Liver (tissue), 9 donors: ENCODE measurements around the gene BIRC6. TPM values are rescaled to one million over a fixed set of nuclear protein-coding genes. Genes with fewer than 3 reads are reported as not detected.

Experiments used
- DNase-seq: peaks from one replicate; pipeline ENCODE4 v3.0.0-alpha.2; 2017; ENCODE audit warnings: low spot score
- H3K27ac ChIP-seq, 2 donors: one replicate each; pipeline ENCODE4 v1.7.0; 2013; ENCODE audit warnings: inconsistent platforms in 2 of 2, low read length in 2 of 2, control low read depth in 1 of 2, low read depth in 1 of 2, mild to moderate bottlenecking in 1 of 2
- H3K27me3 ChIP-seq, 4 donors: one replicate each; pipeline versions ENCODE4 v1.6.1 to v1.7.0; 2013; ENCODE audit warnings: low read length in 3 of 4, inconsistent platforms in 1 of 4, mild to moderate bottlenecking in 1 of 4, moderate library complexity in 1 of 4; ENCODE audit not compliant: control insufficient read depth in 4 of 4, insufficient read depth in 4 of 4
- H3K36me3 ChIP-seq, 4 donors: one replicate each; pipeline versions ENCODE4 v1.6.1 to v1.7.0; 2013; ENCODE audit warnings: low read length in 3 of 4, mild to moderate bottlenecking in 3 of 4, low read depth in 1 of 4, moderate library complexity in 1 of 4; ENCODE audit not compliant: control insufficient read depth in 4 of 4, insufficient read depth in 3 of 4
- H3K4me1 ChIP-seq, 4 donors: one replicate each; pipeline versions ENCODE4 v1.6.1 to v1.7.0; 2013; ENCODE audit warnings: low read length in 3 of 4, mild to moderate bottlenecking in 3 of 4, moderate library complexity in 1 of 4; ENCODE audit not compliant: control insufficient read depth in 4 of 4, insufficient read depth in 4 of 4
- H3K4me3 ChIP-seq, 3 donors: one replicate each; pipeline versions ENCODE4 v1.6.1 to v1.7.0; 2013; ENCODE audit warnings: low read length in 3 of 3, control low read depth in 1 of 3, low read depth in 1 of 3, mild to moderate bottlenecking in 1 of 3
- H3K9ac ChIP-seq, 2 donors: one replicate each; pipeline ENCODE4 v1.7.0; 2013; ENCODE audit warnings: low read length in 2 of 2, mild to moderate bottlenecking in 2 of 2, moderate library complexity in 2 of 2, control low read depth in 1 of 2, low read depth in 1 of 2
- H3K9me3 ChIP-seq, 4 donors: one replicate each; pipeline versions ENCODE4 v1.6.1 to v1.7.0; 2013; ENCODE audit warnings: low read length in 3 of 4; ENCODE audit not compliant: control insufficient read depth in 4 of 4
- ATF3 ChIP-seq: IDR thresholded peaks from 2 replicates; pipeline ENCODE4 v1.6.1; 2016; ENCODE audit warnings: antibody characterized with exemption
- CTCF ChIP-seq: fragments of 150-350 bp; IDR thresholded peaks from 2 replicates; pipeline ENCODE4 v1.5.1; 2017; ENCODE audit warnings: improper control_type of control experiment, low read depth, low read length; ENCODE audit not compliant: missing input control
- EGR1 ChIP-seq, 2 donors: IDR thresholded peaks; 2 replicates each; pipeline ENCODE4 v1.6.1; 2016 to 2018; ENCODE audit warnings: antibody characterized with exemption in 2 of 2, low read depth in 2 of 2
- FOXA1 ChIP-seq: IDR thresholded peaks from 2 replicates; pipeline ENCODE4 v1.6.1; 2016; ENCODE audit warnings: antibody characterized with exemption
- FOXA2 ChIP-seq: IDR thresholded peaks from 2 replicates; pipeline ENCODE4 v1.6.1; 2016; ENCODE audit warnings: antibody characterized with exemption
- GABPA ChIP-seq, 2 donors: IDR thresholded peaks in 1 of 2; conservative IDR thresholded peaks in 1 of 2; 2 replicates each; pipeline ENCODE4 v1.6.1; 2016; ENCODE audit warnings: antibody characterized with exemption in 2 of 2, mild to moderate bottlenecking in 1 of 2, moderate library complexity in 1 of 2
- HNF4A ChIP-seq, 2 donors: conservative IDR thresholded peaks; 2 replicates each; pipeline ENCODE4 v1.6.1; 2016; ENCODE audit warnings: antibody characterized with exemption in 2 of 2, mild to moderate bottlenecking in 2 of 2
- HNF4G ChIP-seq: IDR thresholded peaks from 2 replicates; pipeline ENCODE4 v1.6.1; 2016; ENCODE audit warnings: antibody characterized with exemption
- JUND ChIP-seq, 2 donors: IDR thresholded peaks; 2 replicates each; pipeline ENCODE4 v1.6.1; 2016; ENCODE audit warnings: antibody characterized with exemption in 2 of 2
- NR2F2 ChIP-seq: IDR thresholded peaks from 2 replicates; pipeline ENCODE4 v1.6.1; 2016; ENCODE audit warnings: antibody characterized with exemption
- RAD21 ChIP-seq, 2 donors: IDR thresholded peaks; 2 replicates each; pipeline ENCODE4 v1.6.1; 2016; ENCODE audit warnings: antibody characterized with exemption in 2 of 2, mild to moderate bottlenecking in 2 of 2
- REST ChIP-seq: IDR thresholded peaks from 2 replicates; pipeline ENCODE4 v1.6.1; 2016; ENCODE audit warnings: antibody characterized with exemption, mild to moderate bottlenecking
- RXRA ChIP-seq, 2 donors: IDR thresholded peaks; 2 replicates each; pipeline ENCODE4 v1.6.1; 2017 to 2018; ENCODE audit warnings: antibody characterized with exemption in 2 of 2, mild to moderate bottlenecking in 1 of 2
- SP1 ChIP-seq: IDR thresholded peaks from 2 replicates; pipeline ENCODE4 v1.6.1; 2018; ENCODE audit warnings: antibody characterized with exemption, mild to moderate bottlenecking
- TAF1 ChIP-seq: conservative IDR thresholded peaks from 2 replicates; pipeline ENCODE4 v1.6.1; 2016; ENCODE audit warnings: antibody characterized with exemption, mild to moderate bottlenecking
- YY1 ChIP-seq: IDR thresholded peaks from 2 replicates; pipeline ENCODE4 v1.6.1; 2016; ENCODE audit warnings: antibody characterized with exemption, mild to moderate bottlenecking
- WGBS: extraction: QIAGEN DNeasy Blood & Tissue Kit; methylation state at CpG from one replicate; pipeline ENCODE4 v1.1.7; 2013; 5-methylcytosine and 5-hydroxymethylcytosine counted together
- polyA plus RNA-seq, 2 donors: library from polyadenylated mRNA; stranded (reverse) in 1 of 2; unstranded in 1 of 2; fragments of 200-250 nt in 1 of 2; fragments of >200 nt in 1 of 2; fragmentation: Nextera tagmentation in 1 of 2; extraction: Ambion mirVana in 1 of 2; gene quantifications; one replicate each; pipeline versions ENCODE4 v1.2.1 to v1.2.3, GENCODE V29; 2013 to 2015
- total RNA-seq, 2 donors: library from RNA; depleted of rRNA; stranded (reverse); fragments of >200 nt; gene quantifications; one replicate each; pipeline ENCODE4 v1.2.3, GENCODE V29; 2014
- TF ChIP-seq, protein P1 (sequence below): IDR thresholded peaks from 2 replicates; pipeline ENCODE4 v1.6.1; 2016; ENCODE audit warnings: antibody characterized with exemption
- TF ChIP-seq, protein P2 (sequence below): IDR thresholded peaks from 2 replicates; pipeline ENCODE4 v1.6.1; 2016; ENCODE audit warnings: antibody characterized with exemption
- donor health status: healthy.
- donor health status: healthy.
- donor health status: healthy.
- donor health status: healthy.
- donor health status: healthy.

Gene BIRC6
- total and polyA plus RNA-seq, 4 donors: 11.1 to 171 (median 45.2) TPM

GRCh38 chr2:32572737-32573136 is 215.9 kb downstream of the BIRC6 start:
- 92% methylated on average over 2 of the region's 2 CpGs for WGBS
- TF ChIP-seq ATF3: no peak
- TF ChIP-seq TAF1: no peak
- TF ChIP-seq NR2F2: no peak
- TF ChIP-seq GABPA (IDR thresholded peaks at IDR 0.05 in 1 of 2, conservative IDR thresholded peaks at IDR 0.05 in 1 of 2): no peak
- TF ChIP-seq HNF4A (conservative IDR thresholded peaks at IDR 0.05): no peak
- no peak for TF ChIP-seq FOXA1
- Histone ChIP-seq H3K9ac (no peak overlapping the region), H3K27me3 (no peaks in the 10 kb centered on the region), H3K4me3 (no peak overlapping the region), H3K9me3 (no peaks in the 10 kb centered on the region), H3K27ac (no peak overlapping the region), H3K4me1 (no peaks in the 10 kb centered on the region), H3K36me3 (peaks cover 3 to 16% (median 11%) of the 10 kb centered on the region in 4 donors)
- no peak for DNase-seq

DNA sequence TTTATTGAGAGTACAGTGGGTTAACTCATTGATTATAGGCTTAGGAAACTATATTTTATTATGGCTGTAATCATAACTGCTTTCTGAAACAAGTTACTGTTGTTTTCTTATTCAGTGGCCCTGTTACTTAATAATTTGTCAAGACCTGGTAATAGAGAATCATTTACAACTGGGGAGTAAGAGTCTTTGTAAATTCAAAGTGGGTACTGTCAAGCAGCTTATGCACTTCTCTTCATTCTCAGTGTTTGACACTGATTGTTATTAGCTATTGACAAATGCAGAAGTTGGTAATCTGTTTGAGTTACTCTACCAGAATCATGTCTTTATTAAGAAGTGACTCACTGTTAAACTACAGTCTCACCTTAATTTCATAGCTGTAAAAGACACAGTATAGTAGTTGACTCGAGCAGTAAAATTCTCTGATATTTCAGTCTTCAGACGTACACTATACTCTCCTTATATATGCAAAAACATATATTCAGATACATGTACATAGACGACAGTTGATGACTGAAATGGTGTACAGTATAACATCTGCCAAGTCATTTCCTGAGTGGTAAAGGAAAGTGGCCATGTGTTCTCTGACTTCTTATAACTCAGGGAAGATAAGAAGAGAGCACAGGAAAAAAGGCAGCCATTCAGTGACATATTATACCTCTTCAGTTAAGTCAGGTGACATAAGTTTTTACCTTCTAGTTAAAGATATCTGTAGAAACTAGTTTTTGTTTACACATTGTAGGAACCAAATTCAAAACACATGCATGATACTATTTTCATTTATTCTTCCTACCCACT is 235.0 kb downstream of the BIRC6 start:
- Histone ChIP-seq H3K27me3 (no peaks in the 10 kb centered on the region), H3K27ac (no peak overlapping the region), H3K9ac (no peak overlapping the region), H3K4me3 (no peak overlapping the region), H3K9me3 (no peaks in the 10 kb centered on the region), H3K4me1 (no peaks in the 10 kb centered on the region), H3K36me3 (peaks cover 0 to 8% (median 4%) of the 10 kb centered on the region in 4 donors)
- no peak for DNase-seq
- TF ChIP-seq HNF4G: no peak
- no peak for TF ChIP-seq GABPA (IDR thresholded peaks at IDR 0.05 in 1 of 2, conservative IDR thresholded peaks at IDR 0.05 in 1 of 2)
- TF ChIP-seq RAD21 (IDR thresholded peaks at IDR 0.05): no peak
- TF ChIP-seq JUND (IDR thresholded peaks at IDR 0.05): no peak
- no peak for TF ChIP-seq REST
- TF ChIP-seq YY1: no peak
- TF ChIP-seq RXRA (IDR thresholded peaks at IDR 0.05): no peak
- no peak for TF ChIP-seq CTCF
- no peak for TF ChIP-seq NR2F2
- no peak for TF ChIP-seq EGR1 (IDR thresholded peaks at IDR 0.05; ENCODE audit: low read depth in 2 of 2)
- no peak for TF ChIP-seq FOXA1
- TF ChIP-seq, protein P1, sequence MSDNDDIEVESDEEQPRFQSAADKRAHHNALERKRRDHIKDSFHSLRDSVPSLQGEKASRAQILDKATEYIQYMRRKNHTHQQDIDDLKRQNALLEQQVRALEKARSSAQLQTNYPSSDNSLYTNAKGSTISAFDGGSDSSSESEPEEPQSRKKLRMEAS: no peak
- no peak for TF ChIP-seq SP1
- TF ChIP-seq, protein P2, sequence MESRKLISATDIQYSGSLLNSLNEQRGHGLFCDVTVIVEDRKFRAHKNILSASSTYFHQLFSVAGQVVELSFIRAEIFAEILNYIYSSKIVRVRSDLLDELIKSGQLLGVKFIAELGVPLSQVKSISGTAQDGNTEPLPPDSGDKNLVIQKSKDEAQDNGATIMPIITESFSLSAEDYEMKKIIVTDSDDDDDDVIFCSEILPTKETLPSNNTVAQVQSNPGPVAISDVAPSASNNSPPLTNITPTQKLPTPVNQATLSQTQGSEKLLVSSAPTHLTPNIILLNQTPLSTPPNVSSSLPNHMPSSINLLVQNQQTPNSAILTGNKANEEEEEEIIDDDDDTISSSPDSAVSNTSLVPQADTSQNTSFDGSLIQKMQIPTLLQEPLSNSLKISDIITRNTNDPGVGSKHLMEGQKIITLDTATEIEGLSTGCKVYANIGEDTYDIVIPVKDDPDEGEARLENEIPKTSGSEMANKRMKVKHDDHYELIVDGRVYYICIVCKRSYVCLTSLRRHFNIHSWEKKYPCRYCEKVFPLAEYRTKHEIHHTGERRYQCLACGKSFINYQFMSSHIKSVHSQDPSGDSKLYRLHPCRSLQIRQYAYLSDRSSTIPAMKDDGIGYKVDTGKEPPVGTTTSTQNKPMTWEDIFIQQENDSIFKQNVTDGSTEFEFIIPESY: no peak
- no peak for TF ChIP-seq HNF4A (conservative IDR thresholded peaks at IDR 0.05)
- no peak for TF ChIP-seq TAF1
- no peak for TF ChIP-seq FOXA2
- TF ChIP-seq ATF3: no peak
- 74% methylated on average over 3 of the region's 3 CpGs for WGBS
